Neuronal stem cell (in vitro differentiated cells): Measurements from ENCODE around the gene FER.
"Not testable (repeated sequence)": the region's sequence is repeated elsewhere in the genome, so short reads cannot be mapped to it uniquely, and the experiment has no call there.

Experiments used
- DNase-seq: peaks from one replicate; pipeline ENCODE4 v3.0.0-alpha.2; 2013; ENCODE audit warnings: low spot score
- H2AFZ ChIP-seq: one replicate; pipeline ENCODE4 v1.6.1; 2013; ENCODE audit warnings: mild to moderate bottlenecking, low read length, inconsistent platforms
- H2AK5ac ChIP-seq: 2 replicates; pipeline ENCODE4 v1.6.1; 2013; ENCODE audit warnings: low read depth, mild to moderate bottlenecking, inconsistent platforms, low read length, moderate library complexity, mixed read lengths
- H2BK120ac ChIP-seq: 2 replicates; pipeline ENCODE4 v1.6.1; 2013; ENCODE audit warnings: low read depth, mild to moderate bottlenecking, inconsistent platforms, low read length, moderate library complexity, mixed read lengths
- H2BK12ac ChIP-seq: one replicate; pipeline ENCODE4 v1.6.1; 2013; ENCODE audit warnings: low read length, inconsistent platforms
- H2BK15ac ChIP-seq: 2 replicates; pipeline ENCODE4 v1.6.1; 2013; ENCODE audit warnings: mild to moderate bottlenecking, low read length, inconsistent platforms, mixed read lengths
- H2BK5ac ChIP-seq: one replicate; pipeline ENCODE4 v1.6.1; 2013; ENCODE audit warnings: inconsistent platforms, mild to moderate bottlenecking, low read length, moderate library complexity
- H3K14ac ChIP-seq: one replicate; pipeline ENCODE4 v1.6.1; 2013; ENCODE audit warnings: low read length, inconsistent platforms
- H3K18ac ChIP-seq: 2 replicates; pipeline ENCODE4 v1.6.1; 2013; ENCODE audit warnings: low read length, inconsistent platforms
- H3K23ac ChIP-seq: 2 replicates; pipeline ENCODE4 v1.6.1; 2013; ENCODE audit warnings: low read depth, mild to moderate bottlenecking, mixed read lengths, low read length, inconsistent platforms; ENCODE audit not compliant: poor library complexity
- H3K27ac ChIP-seq: replicated peaks from 3 replicates; pipeline ENCODE4 v1.5.1; 2013; ENCODE audit warnings: low read length, inconsistent platforms
- H3K27me3 ChIP-seq, 3 experiments: 2 replicates each; pipeline ENCODE4 v1.6.1; 2013; ENCODE audit warnings: low read length in 3 of 3, mild to moderate bottlenecking in 2 of 3, inconsistent platforms in 1 of 3, low read depth in 1 of 3, mixed read lengths in 1 of 3, moderate library complexity in 1 of 3; ENCODE audit not compliant: control insufficient read depth in 3 of 3, insufficient read depth in 3 of 3
- H3K36me3 ChIP-seq, 2 donors: replicated peaks in 1 of 2; 2 replicates each; pipeline ENCODE4 v1.6.1; 2013; ENCODE audit warnings: low read length in 2 of 2; ENCODE audit not compliant: control insufficient read depth in 2 of 2, insufficient read depth in 2 of 2
- H3K4ac ChIP-seq: 2 replicates; pipeline ENCODE4 v1.6.1; 2013; ENCODE audit warnings: inconsistent platforms, mild to moderate bottlenecking, low read length, moderate library complexity
- H3K4me1 ChIP-seq, 2 donors: 1 replicate in 1 of 2; 2 replicates in 1 of 2; pipeline ENCODE4 v1.6.1; 2013; ENCODE audit warnings: low read length in 2 of 2, low read depth in 1 of 2; ENCODE audit not compliant: control insufficient read depth in 2 of 2, insufficient read depth in 1 of 2
- H3K4me2 ChIP-seq: one replicate; pipeline ENCODE4 v1.6.1; 2013; ENCODE audit warnings: mild to moderate bottlenecking, low read length, inconsistent platforms; ENCODE audit not compliant: insufficient read depth, poor library complexity, severe bottlenecking
- H3K4me3 ChIP-seq, 2 donors: 2 replicates each; pipeline ENCODE4 v1.5.1; 2013; ENCODE audit warnings: low read length in 2 of 2, mild to moderate bottlenecking in 2 of 2, inconsistent platforms in 1 of 2, moderate library complexity in 1 of 2
- H3K79me1 ChIP-seq: one replicate; pipeline ENCODE4 v1.6.1; 2013; ENCODE audit warnings: low read depth, mild to moderate bottlenecking, inconsistent platforms, low read length, moderate library complexity
- H3K9ac ChIP-seq: one replicate; pipeline ENCODE4 v1.6.1; 2013; ENCODE audit warnings: mild to moderate bottlenecking, low read depth, low read length, inconsistent platforms; ENCODE audit not compliant: poor library complexity
- H3K9me3 ChIP-seq, 2 donors: replicated peaks in 1 of 2; 2 replicates each; pipeline versions ENCODE3 to v1.6.1; 2013; ENCODE audit warnings: low read length in 2 of 2, mild to moderate bottlenecking in 2 of 2, inconsistent platforms in 1 of 2, low read depth in 1 of 2, mixed read lengths in 1 of 2, moderate library complexity in 1 of 2; ENCODE audit not compliant: control insufficient read depth in 2 of 2, insufficient read depth in 1 of 2
- H4K8ac ChIP-seq: one replicate; pipeline ENCODE4 v1.6.1; 2013; ENCODE audit warnings: low read depth, mild to moderate bottlenecking, inconsistent platforms, low read length, moderate library complexity
- H4K91ac ChIP-seq: one replicate; pipeline ENCODE4 v1.6.1; 2013; ENCODE audit warnings: low read length, low read depth, mild to moderate bottlenecking, inconsistent platforms; ENCODE audit not compliant: poor library complexity
- WGBS, 2 donors: extraction: QIAGEN DNeasy Blood & Tissue Kit; methylation state at CpG; one replicate each; pipeline ENCODE4 v1.1.7; 2013; ENCODE audit warnings: missing lambda C conversion rate in 2 of 2, mixed read lengths in 1 of 2; ENCODE audit not compliant: insufficient read length in 2 of 2, insufficient replicate concordance in 1 of 2; ENCODE audit errors: extremely low coverage in 2 of 2; 5-methylcytosine and 5-hydroxymethylcytosine counted together

Gene FER

GRCh38 chr5:108866097-108866496 is 118.4 kb downstream of the FER start:
- H2BK5ac ChIP-seq, H4K8ac ChIP-seq, H3K4me3 ChIP-seq, H3K4me2 ChIP-seq, H2BK120ac ChIP-seq, H3K14ac ChIP-seq, H3K23ac ChIP-seq, DNase-seq, H3K4me1 ChIP-seq, H3K18ac ChIP-seq, H2BK12ac ChIP-seq, H2BK15ac ChIP-seq, H3K79me1 ChIP-seq, H3K36me3 ChIP-seq, H3K27me3 ChIP-seq, H2AFZ ChIP-seq, H3K4ac ChIP-seq, H3K9me3 ChIP-seq, H3K27ac ChIP-seq, H3K9ac ChIP-seq, H4K91ac ChIP-seq, H2AK5ac ChIP-seq: not testable (repeated sequence)
- no CpG with 5 or more reads among the region's 3 CpGs for WGBS, 2 donors

GRCh38 chr5:108867656-108868055 is 120.0 kb downstream of the FER start:
- peaks cover 0 to 2% of the 10 kb centered on the region in 2 donors for H3K36me3 ChIP-seq
- no peaks in the 10 kb centered on the region for H3K27me3 ChIP-seq
- no peak overlapping the region for H2AFZ ChIP-seq
- H3K9me3 ChIP-seq: no peaks in the 10 kb centered on the region
- H4K8ac ChIP-seq: no peak overlapping the region
- no peak overlapping the region for H3K4me2 ChIP-seq
- H2BK5ac ChIP-seq: no peak overlapping the region
- no peak overlapping the region for H2BK120ac ChIP-seq
- no peak overlapping the region for H3K14ac ChIP-seq
- H3K9ac ChIP-seq: no peak overlapping the region
- no peaks in the 10 kb centered on the region for H3K79me1 ChIP-seq
- DNase-seq: no peak
- no peak overlapping the region for H2BK12ac ChIP-seq
- no peak overlapping the region for H3K4ac ChIP-seq
- no peak overlapping the region for H3K27ac ChIP-seq
- no peak overlapping the region for H2AK5ac ChIP-seq
- WGBS, 2 donors: no CpG with 5 or more reads among the region's 4 CpGs
- no peak overlapping the region for H2BK15ac ChIP-seq
- H3K23ac ChIP-seq: no peak overlapping the region
- no peaks in the 10 kb centered on the region for H3K4me1 ChIP-seq
- H4K91ac ChIP-seq: no peak overlapping the region
- no peak overlapping the region for H3K4me3 ChIP-seq
- no peak overlapping the region for H3K18ac ChIP-seq

- Histone ChIP-seq H4K8ac (no peak overlapping the region), H3K4me1 (no peaks in the 10 kb centered on the region), H3K18ac (no peak overlapping the region), H2BK15ac (no peak overlapping the region), H4K91ac (no peak overlapping the region), H2BK12ac (no peak overlapping the region), H3K9me3 (no peaks in the 10 kb centered on the region), H3K9ac (no peak overlapping the region), H3K27ac (no peak overlapping the region), H2BK5ac (no peak overlapping the region), H2BK120ac (no peak overlapping the region), H3K4me2 (no peak overlapping the region), H2AFZ (no peak overlapping the region), H3K14ac (no peak overlapping the region), H3K79me1 (no peaks in the 10 kb centered on the region), H3K27me3 (no peaks in the 10 kb centered on the region), H3K4ac (no peak overlapping the region), H3K36me3 (peaks cover 0 to 2% of the 10 kb centered on the region in 2 donors), H2AK5ac (no peak overlapping the region), H3K4me3 (no peak overlapping the region), H3K23ac (no peak overlapping the region)
- DNase-seq: no peak
- no CpG with 5 or more reads among the region's 1 CpG for WGBS, 2 donors
Observed at GRCh38 chr5:108869066-108869465, 121.4 kb downstream of the FER start.

- Histone ChIP-seq H3K14ac (no peak overlapping the region), H2BK15ac (no peak overlapping the region), H3K79me1 (no peaks in the 10 kb centered on the region), H3K4me2 (no peak overlapping the region), H3K27ac (no peak overlapping the region), H3K4me3 (no peak overlapping the region), H3K23ac (no peak overlapping the region), H3K36me3 (no peaks in the 10 kb centered on the region), H3K9ac (no peak overlapping the region), H3K4me1 (no peaks in the 10 kb centered on the region), H2BK120ac (no peak overlapping the region), H3K4ac (no peak overlapping the region), H2BK5ac (no peak overlapping the region), H4K8ac (no peak overlapping the region), H3K9me3 (no peaks in the 10 kb centered on the region), H3K18ac (no peak overlapping the region), H4K91ac (no peak overlapping the region), H2AK5ac (no peak overlapping the region), H2AFZ (no peak overlapping the region), H3K27me3 (no peaks in the 10 kb centered on the region), H2BK12ac (no peak overlapping the region)
- DNase-seq: no peak
Observed at GRCh38 chr5:108876451-108876850, 128.8 kb downstream of the FER start.
